ENCODE measurements around the gene KCNJ9. TPM values are rescaled to one million over a fixed set of nuclear protein-coding genes. Genes with fewer than 3 reads are reported as not detected.

KCNJ9 gene
- total and polyA plus RNA-seq, 2 of the 13 experiments (the other 11 are each of a cell fraction or from before 2014, with no cell fraction given): not detected

DNA sequence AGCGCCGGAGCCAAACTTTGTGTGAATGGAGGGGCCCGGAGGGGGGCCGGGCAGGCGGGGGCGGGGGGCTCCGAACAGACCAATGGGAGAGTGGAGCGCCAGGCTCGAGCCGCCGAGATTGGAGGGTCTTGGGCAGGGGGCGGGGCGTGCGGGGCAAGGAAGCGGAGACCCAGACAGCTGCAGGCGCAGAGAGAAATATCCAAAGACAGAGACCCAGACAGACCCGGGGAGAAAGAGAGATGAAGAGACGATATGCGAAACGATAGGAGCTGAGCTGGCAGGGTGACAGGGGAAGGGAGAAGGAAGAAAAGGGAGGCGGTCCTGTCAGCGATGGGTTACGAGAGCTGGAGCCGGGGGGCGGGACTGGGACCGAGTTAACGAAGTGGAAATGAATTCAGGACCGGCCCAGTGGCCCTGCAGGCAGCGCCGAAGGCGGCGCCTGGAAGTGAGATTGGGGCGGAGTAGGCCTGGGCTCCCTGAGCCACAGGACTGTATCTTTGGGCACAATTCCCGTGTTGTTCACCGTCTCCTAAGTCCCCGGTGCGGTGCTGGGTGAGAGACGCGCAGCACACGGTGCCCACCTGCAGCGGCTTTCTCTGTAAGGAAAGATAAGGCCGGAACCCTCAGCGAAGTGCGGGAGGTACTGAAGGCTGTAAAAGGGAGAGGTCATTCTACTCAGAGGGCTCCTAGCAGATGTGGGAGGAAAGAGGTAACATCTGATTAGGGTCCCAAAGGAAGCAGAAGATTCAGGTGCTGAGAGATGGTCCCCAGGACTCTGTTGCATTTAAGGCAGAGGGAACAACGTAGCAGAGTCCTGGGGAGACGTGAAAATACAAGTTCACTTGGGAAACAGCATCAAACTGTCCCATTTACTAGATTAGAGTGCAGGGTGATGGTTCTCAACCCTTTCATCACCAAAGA, 10.8 kb upstream of the KCNJ9 start (continued):
- TF ChIP-seq, protein P1, sequence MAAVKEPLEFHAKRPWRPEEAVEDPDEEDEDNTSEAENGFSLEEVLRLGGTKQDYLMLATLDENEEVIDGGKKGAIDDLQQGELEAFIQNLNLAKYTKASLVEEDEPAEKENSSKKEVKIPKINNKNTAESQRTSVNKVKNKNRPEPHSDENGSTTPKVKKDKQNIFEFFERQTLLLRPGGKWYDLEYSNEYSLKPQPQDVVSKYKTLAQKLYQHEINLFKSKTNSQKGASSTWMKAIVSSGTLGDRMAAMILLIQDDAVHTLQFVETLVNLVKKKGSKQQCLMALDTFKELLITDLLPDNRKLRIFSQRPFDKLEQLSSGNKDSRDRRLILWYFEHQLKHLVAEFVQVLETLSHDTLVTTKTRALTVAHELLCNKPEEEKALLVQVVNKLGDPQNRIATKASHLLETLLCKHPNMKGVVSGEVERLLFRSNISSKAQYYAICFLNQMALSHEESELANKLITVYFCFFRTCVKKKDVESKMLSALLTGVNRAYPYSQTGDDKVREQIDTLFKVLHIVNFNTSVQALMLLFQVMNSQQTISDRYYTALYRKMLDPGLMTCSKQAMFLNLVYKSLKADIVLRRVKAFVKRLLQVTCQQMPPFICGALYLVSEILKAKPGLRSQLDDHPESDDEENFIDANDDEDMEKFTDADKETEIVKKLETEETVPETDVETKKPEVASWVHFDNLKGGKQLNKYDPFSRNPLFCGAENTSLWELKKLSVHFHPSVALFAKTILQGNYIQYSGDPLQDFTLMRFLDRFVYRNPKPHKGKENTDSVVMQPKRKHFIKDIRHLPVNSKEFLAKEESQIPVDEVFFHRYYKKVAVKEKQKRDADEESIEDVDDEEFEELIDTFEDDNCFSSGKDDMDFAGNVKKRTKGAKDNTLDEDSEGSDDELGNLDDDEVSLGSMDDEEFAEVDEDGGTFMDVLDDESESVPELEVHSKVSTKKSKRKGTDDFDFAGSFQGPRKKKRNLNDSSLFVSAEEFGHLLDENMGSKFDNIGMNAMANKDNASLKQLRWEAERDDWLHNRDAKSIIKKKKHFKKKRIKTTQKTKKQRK (IDR thresholded peaks at IDR 0.05; ENCODE audit: low read length): no peak
- TF ChIP-seq, protein P2, sequence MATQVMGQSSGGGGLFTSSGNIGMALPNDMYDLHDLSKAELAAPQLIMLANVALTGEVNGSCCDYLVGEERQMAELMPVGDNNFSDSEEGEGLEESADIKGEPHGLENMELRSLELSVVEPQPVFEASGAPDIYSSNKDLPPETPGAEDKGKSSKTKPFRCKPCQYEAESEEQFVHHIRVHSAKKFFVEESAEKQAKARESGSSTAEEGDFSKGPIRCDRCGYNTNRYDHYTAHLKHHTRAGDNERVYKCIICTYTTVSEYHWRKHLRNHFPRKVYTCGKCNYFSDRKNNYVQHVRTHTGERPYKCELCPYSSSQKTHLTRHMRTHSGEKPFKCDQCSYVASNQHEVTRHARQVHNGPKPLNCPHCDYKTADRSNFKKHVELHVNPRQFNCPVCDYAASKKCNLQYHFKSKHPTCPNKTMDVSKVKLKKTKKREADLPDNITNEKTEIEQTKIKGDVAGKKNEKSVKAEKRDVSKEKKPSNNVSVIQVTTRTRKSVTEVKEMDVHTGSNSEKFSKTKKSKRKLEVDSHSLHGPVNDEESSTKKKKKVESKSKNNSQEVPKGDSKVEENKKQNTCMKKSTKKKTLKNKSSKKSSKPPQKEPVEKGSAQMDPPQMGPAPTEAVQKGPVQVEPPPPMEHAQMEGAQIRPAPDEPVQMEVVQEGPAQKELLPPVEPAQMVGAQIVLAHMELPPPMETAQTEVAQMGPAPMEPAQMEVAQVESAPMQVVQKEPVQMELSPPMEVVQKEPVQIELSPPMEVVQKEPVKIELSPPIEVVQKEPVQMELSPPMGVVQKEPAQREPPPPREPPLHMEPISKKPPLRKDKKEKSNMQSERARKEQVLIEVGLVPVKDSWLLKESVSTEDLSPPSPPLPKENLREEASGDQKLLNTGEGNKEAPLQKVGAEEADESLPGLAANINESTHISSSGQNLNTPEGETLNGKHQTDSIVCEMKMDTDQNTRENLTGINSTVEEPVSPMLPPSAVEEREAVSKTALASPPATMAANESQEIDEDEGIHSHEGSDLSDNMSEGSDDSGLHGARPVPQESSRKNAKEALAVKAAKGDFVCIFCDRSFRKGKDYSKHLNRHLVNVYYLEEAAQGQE (IDR thresholded peaks at IDR 0.05; ENCODE audit: borderline replicate concordance in 1 of 2, low read depth in 1 of 2, low read length in 2 of 2): no peak
- TF ChIP-seq ELF1 (CRISPR knock-in tag; IDR thresholded peaks at IDR 0.05) (no peak), HOXD1 (CRISPR knock-in tag; IDR thresholded peaks at IDR 0.05) (no peak), ZSCAN25 (CRISPR knock-in tag; IDR thresholded peaks at IDR 0.05) (no peak), ZNF670 (CRISPR knock-in tag; IDR thresholded peaks at IDR 0.05; ENCODE audit: borderline replicate concordance) (no peak), ZNF780A (CRISPR knock-in tag; IDR thresholded peaks at IDR 0.05) (no peak), ZBTB1 (CRISPR knock-in tag; IDR thresholded peaks at IDR 0.05; ENCODE audit: borderline replicate concordance) (no peak), ATF7 (IDR thresholded peaks at IDR 0.05) (no peak), ATF7 (CRISPR knock-in tag; IDR thresholded peaks at IDR 0.05) (no peak), NFYB (CRISPR knock-in tag; IDR thresholded peaks at IDR 0.05) (peak; percentile 68), SETDB1 (CRISPR knock-in tag; IDR thresholded peaks at IDR 0.05; ENCODE audit: borderline replicate concordance) (no peak), FOXK1 (CRISPR knock-in tag; IDR thresholded peaks at IDR 0.05; ENCODE audit: borderline replicate concordance, low read depth) (no peak)
- TF ChIP-seq, protein P3, sequence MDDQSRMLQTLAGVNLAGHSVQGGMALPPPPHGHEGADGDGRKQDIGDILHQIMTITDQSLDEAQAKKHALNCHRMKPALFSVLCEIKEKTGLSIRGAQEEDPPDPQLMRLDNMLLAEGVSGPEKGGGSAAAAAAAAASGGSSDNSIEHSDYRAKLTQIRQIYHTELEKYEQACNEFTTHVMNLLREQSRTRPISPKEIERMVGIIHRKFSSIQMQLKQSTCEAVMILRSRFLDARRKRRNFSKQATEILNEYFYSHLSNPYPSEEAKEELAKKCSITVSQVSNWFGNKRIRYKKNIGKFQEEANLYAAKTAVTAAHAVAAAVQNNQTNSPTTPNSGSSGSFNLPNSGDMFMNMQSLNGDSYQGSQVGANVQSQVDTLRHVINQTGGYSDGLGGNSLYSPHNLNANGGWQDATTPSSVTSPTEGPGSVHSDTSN (CRISPR knock-in tag; IDR thresholded peaks at IDR 0.05; ENCODE audit: borderline replicate concordance): no peak
- TF ChIP-seq, protein P4, sequence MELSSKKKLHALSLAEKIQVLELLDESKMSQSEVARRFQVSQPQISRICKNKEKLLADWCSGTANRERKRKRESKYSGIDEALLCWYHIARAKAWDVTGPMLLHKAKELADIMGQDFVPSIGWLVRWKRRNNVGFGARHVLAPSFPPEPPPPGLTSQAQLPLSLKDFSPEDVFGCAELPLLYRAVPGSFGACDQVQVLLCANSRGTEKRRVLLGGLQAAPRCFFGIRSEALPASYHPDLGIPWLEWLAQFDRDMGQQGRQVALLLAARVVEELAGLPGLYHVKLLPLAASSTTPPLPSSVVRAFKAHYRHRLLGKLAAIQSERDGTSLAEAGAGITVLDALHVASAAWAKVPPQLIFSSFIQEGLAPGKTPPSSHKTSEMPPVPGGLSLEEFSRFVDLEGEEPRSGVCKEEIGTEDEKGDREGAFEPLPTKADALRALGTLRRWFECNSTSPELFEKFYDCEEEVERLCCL (CRISPR knock-in tag; IDR thresholded peaks at IDR 0.05; ENCODE audit: borderline replicate concordance): no peak
